ENCODE data around the gene GPR39. TPM values are rescaled to one million over a fixed set of nuclear protein-coding genes. Genes with fewer than 3 reads are reported as not detected.

GPR39 gene
- total and polyA plus RNA-seq, 2 donors from 2014 or later = 4.9 to 8.7 TPM

DNA sequence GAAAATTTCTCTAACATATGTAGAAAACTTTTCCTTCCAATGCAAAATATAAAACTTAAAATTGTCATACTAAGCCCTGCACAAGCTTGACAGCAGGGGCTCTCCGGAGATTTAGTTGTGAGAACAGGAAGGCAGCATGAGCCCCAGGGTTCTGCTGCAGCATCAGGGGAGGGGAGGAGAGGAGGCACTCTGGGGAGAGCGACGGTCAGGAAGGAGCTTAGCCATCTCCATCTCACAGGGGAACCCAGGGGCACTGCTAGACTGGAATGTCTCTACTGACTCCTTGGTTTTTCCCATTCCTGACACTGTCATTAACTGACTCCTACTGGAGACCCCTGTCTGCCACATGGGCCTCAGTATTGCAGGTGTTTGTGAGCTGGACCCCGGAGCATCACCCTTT lies 123.6 kb downstream of the GPR39 start:
- DNase-seq (no peak), FAIRE-seq (no peak)
- Histone ChIP-seq H3K9ac (ENCODE audit: low read length in 3 of 3) (no peak overlapping the region), H3K9me3 (ENCODE audit: control insufficient read depth in 2 of 3, insufficient read depth in 1 of 3, low read length in 3 of 3) (peaks cover 0 to 33% (median 0%) of the 10 kb centered on the region in 3 donors), H3K4me3 (ENCODE audit: low read length in 3 of 3) (no peak overlapping the region), H3K27me3 (ENCODE audit: control insufficient read depth, insufficient read depth, low read length) (no peaks in the 10 kb centered on the region), H3K27ac (ENCODE audit: low read depth in 2 of 2, low read length in 2 of 2) (no peak overlapping the region), H3K36me3 (ENCODE audit: control insufficient read depth in 2 of 3, insufficient read depth in 3 of 3, low read length in 3 of 3) (no peaks in the 10 kb centered on the region), H3K4me1 (ENCODE audit: control insufficient read depth in 2 of 3, insufficient read depth in 2 of 3, low read depth in 1 of 3, low read length in 3 of 3) (no peaks in the 10 kb centered on the region)
- TF ChIP-seq, protein P1, sequence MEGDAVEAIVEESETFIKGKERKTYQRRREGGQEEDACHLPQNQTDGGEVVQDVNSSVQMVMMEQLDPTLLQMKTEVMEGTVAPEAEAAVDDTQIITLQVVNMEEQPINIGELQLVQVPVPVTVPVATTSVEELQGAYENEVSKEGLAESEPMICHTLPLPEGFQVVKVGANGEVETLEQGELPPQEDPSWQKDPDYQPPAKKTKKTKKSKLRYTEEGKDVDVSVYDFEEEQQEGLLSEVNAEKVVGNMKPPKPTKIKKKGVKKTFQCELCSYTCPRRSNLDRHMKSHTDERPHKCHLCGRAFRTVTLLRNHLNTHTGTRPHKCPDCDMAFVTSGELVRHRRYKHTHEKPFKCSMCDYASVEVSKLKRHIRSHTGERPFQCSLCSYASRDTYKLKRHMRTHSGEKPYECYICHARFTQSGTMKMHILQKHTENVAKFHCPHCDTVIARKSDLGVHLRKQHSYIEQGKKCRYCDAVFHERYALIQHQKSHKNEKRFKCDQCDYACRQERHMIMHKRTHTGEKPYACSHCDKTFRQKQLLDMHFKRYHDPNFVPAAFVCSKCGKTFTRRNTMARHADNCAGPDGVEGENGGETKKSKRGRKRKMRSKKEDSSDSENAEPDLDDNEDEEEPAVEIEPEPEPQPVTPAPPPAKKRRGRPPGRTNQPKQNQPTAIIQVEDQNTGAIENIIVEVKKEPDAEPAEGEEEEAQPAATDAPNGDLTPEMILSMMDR (IDR thresholded peaks at IDR 0.05; ENCODE audit: borderline replicate concordance, extremely low read depth, insufficient read depth) = no peak
- intact Hi-C loops (cut with DNase I) = loop anchor here (10.0 kb wide), 1 partner anchor 635 kb away; no protein-coding TSS in a partner anchor

DNA sequence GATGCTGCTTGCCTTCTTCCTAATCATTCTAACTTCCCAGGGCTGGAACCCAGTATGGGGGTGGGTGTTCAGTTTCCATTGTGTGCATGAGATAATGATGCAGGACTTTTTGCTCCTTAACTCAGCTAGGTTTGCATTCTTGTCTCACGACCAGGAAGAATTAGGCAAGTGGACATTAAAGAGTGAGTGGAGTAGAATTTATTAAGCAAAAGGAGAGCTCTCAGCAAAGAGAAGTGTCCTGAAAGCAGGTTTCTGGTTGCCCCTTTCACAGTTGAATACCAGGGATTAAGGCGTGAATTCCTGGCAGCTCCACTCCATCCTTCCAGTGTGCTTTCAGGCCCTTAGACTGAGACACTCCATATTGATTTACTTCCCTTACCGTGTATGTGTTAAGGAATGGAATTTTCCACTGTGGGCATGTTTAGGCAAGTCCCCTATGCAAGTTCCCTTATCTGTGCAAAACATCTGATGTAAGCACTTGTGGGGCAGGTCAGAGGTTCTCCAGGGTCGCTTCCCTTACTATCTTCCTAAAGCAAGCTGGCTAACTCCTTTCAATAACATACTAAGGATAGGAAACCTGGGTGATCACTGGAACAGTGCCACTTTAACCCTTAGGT lies 126.5 kb downstream of the GPR39 start:
- Histone ChIP-seq H3K9me3 (ENCODE audit: control insufficient read depth in 2 of 3, insufficient read depth in 1 of 3, low read length in 3 of 3) (peaks cover 0 to 27% (median 0%) of the 10 kb centered on the region in 3 donors), H3K9ac (ENCODE audit: low read length in 3 of 3) (no peak overlapping the region), H3K27me3 (ENCODE audit: control insufficient read depth, insufficient read depth, low read length) (no peaks in the 10 kb centered on the region), H3K36me3 (ENCODE audit: control insufficient read depth in 2 of 3, insufficient read depth in 3 of 3, low read length in 3 of 3) (no peaks in the 10 kb centered on the region), H3K4me1 (ENCODE audit: control insufficient read depth in 2 of 3, insufficient read depth in 2 of 3, low read depth in 1 of 3, low read length in 3 of 3) (no peaks in the 10 kb centered on the region), H3K27ac (ENCODE audit: low read depth in 2 of 2, low read length in 2 of 2) (no peak overlapping the region), H3K4me3 (ENCODE audit: low read length in 3 of 3) (no peak overlapping the region)
- DNase-seq = peak in 2 of 5 donors; percentile 7 to 8
- intact Hi-C loops (cut with DNase I) = loop anchor here (10.0 kb wide), 1 partner anchor 632 kb away; no protein-coding TSS in a partner anchor
- TF ChIP-seq, protein P1 (IDR thresholded peaks at IDR 0.05; ENCODE audit: borderline replicate concordance, extremely low read depth, insufficient read depth) = no peak
- FAIRE-seq = no peak

- Histone ChIP-seq H3K4me1 (ENCODE audit: control insufficient read depth in 2 of 3, insufficient read depth in 2 of 3, low read depth in 1 of 3, low read length in 3 of 3) (no peaks in the 10 kb centered on the region), H3K4me3 (ENCODE audit: low read length in 3 of 3) (no peak overlapping the region), H3K9ac (ENCODE audit: low read length in 3 of 3) (no peak overlapping the region), H3K9me3 (ENCODE audit: control insufficient read depth in 2 of 3, insufficient read depth in 1 of 3, low read length in 3 of 3) (peaks cover 0 to 27% (median 0%) of the 10 kb centered on the region in 3 donors), H3K27me3 (ENCODE audit: control insufficient read depth, insufficient read depth, low read length) (no peaks in the 10 kb centered on the region), H3K36me3 (ENCODE audit: control insufficient read depth in 2 of 3, insufficient read depth in 3 of 3, low read length in 3 of 3) (no peaks in the 10 kb centered on the region), H3K27ac (ENCODE audit: low read depth in 2 of 2, low read length in 2 of 2) (no peak overlapping the region)
- intact Hi-C loops (cut with DNase I) = loop anchor here (10.0 kb wide), 1 partner anchor 631 kb away; no protein-coding TSS in a partner anchor
- TF ChIP-seq, protein P1 (IDR thresholded peaks at IDR 0.05; ENCODE audit: borderline replicate concordance, extremely low read depth, insufficient read depth) = no peak
- FAIRE-seq (no peak), DNase-seq (peak in 2 of 5 donors; percentile 5 to 11)
Observed at GRCh38 chr2:132544006-132544630, 127.5 kb downstream of the GPR39 start.
